GM18508 (cell line): ENCODE data around the gene MCM9.
A peak's percentile ranks its signal among the peaks of the same experiment; 100 is the strongest.

Source experiments
- ATAC-seq: cut with Tn5 transposase; IDR thresholded peaks from one replicate; pipeline ENCODE4 v1.9.1; 2021; ENCODE audit warnings: moderate number of reproducible peaks; ENCODE audit not compliant: insufficient read depth, unreplicated experiment

MCM9 gene

DNA sequence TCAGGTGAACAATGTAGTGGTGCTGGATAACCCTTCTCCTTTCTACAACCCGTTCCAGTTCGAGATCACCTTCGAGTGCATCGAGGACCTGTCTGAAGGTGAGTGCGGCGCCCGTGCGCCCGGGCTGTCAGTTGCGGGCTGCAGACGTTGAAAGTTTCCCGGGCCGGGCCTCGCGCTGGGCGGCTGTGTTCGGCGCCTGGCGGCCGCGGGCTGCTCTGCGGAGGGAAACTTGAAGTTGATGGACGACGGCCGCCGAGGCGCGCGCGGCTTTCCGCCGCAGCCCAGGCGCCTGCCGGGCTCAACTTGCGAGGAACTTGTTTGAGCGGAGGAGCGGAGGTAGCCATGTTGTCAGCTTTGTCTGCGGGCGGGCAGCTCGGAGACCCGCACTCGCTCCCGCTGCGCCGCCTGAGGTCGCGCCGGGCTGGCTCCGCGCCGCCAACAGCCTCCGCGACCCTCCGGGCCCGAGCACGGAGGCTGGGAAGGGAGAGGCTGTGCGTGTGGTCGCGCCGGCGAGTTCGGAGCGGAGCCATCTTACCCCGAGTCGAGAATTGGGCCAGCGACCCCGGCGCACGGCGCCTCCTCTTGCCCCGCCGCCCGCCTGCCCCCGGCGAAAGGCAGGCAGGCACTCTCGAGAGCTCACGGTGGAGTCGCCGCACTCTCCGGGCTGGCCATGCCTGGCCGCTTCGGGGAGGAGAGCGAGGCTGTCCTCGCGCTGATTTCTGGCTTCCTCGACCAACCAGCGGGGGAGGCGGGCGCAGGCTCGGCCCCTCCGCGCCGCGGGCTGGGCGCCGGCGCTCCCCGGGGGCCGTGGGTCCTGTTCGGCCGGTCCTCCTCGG is 40.3 kb downstream of the MCM9 start:
- no peak for ATAC-seq

DNA sequence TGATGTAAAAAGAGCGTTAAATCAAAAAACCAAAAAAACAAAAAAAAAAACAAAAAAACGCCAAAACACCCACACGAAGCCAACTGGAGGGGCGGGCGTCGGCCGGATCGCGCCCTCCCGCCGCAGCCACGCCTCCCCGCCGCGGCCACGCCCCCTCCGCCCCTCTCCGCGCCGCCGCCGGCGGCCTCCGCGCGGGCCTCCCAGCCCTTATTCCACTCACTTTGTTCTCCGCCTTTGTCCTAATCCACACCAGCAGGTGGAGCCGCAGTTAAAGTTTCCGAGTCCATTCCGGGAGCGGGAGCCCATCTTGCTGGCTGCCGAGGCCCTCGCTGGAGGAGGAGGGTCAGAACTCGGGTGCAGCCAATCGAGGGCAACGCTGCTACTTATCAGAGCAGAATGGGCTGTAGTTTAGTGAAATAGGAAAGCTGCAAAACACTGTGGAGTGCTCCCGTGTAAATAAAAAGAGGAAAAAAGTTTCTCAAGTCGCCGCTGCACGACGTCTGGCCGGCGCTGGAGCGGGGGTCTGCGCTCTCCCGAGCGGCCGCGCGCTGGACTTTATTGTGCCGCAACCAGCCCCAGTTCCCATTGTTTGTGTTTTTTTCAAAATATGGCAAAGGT is 41.0 kb downstream of the MCM9 start, which contains the start of gene ASF1A:
TSS of gene ASF1A (plus strand) at position 346 of the 618 bp plus-strand sequence. CDS start at position 608, 262 bp downstream.
- peak; percentile 57 for ATAC-seq

DNA sequence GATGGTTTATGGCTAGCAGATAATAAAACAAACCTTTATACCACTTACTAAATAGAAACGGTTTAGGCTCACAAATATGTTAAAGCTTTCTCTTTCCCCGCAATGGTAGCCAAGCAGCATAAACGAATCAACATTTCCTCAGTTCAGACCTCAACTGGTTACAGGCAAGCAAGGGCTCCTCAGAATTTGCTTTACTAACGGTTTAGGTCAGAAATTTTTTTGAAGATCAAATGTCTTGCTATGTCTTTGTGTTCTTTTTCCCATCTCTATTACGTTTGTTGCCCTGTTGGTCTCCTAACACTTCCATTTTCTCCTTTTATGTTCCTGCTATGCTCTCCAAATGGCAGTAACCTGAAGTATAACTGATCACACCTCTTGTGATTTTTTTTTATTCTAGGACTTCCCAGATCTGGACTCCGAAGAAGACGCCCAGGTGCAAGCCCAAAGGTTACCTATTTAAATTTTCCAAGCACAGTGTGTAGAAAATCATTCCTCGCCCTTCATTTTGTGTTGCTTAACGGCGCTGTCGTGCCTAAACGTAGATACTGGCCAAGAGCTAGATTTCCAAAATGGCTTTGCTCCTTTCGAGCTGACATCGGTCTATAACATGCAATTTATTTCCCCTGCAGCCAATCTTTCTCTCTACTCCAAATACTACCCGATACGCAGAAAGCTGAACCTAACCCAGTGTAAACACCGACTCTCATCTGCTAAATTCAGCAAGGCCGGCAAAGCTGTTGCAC is 41.7 kb downstream of the MCM9 start:
- ATAC-seq = peak; percentile 4

DNA sequence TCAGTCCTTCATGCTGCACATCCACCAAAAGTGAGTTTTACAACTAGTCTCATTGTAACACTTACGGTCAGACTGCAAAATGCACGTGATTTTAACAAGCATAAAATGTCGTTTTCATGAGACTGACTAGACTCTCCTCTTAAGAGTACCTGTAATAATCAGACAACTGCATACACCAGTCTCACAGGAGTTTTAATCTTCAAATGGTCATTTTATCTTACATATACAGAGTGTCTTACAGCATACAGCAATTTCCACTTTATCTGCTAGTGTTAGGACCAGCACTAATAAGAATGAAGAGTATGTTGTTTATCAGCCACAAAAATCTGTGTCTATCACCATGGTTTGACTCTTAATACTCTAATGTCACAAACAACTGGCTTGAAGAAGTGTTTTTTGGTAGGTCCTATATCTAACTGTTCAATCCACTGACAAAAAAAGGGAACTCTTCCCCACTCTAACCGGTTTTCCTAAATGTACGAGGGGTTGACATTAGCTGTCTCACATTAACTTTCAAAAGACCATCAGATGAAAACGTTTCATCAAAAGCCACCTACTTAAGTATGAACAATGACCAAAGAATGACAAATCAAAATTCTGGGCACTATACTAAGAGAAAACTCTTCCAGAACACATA is 42.5 kb downstream of the MCM9 start:
- ATAC-seq = no peak

DNA sequence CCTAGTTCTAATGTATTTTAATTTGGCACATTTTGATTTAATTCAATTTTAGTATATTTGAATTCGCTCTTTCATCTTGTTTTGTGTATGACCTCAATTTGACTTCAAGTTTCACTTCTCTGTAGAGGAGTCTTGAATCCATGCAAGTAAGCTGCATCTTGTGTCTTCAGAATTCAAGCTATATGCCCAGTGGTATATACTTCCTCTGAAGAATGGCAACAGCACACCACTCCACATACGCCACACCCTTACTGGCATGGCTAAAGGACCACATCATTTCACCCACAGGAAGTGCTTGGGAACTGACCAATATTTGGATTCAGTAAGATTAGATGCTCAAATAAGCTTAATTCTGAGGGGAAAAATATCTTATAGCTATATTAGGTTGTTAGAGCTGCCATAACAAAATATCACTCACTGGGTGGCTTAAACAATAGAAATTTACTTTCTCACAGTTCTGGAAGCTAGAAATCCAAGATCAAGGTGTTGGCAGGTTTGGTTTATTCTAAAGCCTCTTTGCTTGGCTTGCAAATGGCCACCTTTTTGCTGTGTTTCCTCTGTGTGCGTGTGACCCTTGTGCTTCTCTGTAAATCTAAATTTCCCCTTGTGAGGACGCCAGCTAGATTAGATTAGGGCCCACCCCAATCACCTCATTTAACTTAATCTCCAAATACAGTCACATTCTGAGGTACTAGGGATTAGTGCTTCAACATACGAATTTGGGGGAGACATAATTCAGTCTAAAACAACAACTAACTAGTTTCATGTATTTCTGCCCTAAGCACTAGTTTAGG is 43.8 kb downstream of the MCM9 start:
- no peak for ATAC-seq

DNA sequence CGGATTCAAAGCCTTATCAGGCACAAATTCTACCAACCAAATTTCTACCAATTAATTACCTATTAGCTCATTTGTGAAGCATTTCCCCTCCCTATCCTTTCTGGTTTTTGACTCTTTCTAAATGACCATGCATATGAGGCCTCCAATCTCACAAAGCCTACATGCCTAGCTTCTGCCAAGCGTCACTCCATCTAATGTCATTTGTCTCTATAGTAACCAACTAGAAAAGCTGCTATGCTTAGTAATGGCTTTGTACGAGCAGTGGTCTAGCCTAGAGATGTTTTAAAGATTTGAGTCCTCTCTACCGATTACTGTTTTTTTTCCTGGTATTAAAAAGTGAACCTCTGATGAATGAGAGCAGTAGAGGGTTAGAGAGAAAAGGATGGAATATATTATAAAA is 45.8 kb downstream of the MCM9 start:
- no peak for ATAC-seq

DNA sequence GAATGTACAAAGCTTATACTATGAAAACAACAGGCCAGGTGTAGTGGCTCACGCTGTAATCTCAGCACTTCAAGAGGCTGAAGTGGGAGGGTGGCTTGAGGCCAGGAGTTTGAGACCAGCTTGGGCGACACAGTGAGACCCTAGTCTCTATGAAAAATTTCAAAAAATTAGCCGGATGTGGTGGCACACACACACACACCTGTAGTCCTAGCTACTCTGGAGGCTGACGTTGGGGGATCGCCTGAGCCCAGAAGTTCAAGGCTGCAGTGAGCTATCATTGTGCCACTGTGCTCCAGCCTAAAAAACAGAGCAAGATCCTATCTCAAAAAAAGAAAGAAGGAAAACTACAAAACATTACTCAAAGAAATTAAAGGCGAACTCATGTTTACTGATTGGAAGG is 48.3 kb downstream of the MCM9 start:
- no peak for ATAC-seq

DNA sequence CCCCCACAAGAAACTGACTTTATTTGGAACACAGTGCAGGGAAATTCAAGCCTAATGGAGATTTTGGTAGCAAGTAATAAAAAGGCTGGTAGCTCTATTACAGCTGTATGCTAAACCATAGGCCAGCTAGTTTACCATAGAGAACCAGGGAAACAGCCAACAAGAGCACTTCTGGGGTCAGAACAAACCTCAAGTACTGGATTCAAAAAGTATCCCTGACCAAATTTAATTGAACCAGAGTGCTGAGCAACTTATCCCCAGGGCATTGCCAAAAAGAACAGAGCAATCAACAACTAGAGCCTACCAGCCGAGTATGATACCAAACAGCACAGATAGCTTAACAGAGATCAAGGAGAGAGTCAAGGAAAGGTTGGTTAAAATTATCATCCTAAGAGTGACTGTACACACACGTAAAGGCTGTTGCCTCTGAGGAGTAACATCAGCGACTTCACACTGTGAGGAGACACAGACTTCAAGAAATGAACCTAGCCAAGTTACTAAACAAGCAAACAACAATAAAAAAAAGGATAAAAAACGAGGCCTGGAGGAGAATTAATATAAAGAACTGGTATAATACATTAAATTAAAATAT is 52.5 kb downstream of the MCM9 start:
- no peak for ATAC-seq

DNA sequence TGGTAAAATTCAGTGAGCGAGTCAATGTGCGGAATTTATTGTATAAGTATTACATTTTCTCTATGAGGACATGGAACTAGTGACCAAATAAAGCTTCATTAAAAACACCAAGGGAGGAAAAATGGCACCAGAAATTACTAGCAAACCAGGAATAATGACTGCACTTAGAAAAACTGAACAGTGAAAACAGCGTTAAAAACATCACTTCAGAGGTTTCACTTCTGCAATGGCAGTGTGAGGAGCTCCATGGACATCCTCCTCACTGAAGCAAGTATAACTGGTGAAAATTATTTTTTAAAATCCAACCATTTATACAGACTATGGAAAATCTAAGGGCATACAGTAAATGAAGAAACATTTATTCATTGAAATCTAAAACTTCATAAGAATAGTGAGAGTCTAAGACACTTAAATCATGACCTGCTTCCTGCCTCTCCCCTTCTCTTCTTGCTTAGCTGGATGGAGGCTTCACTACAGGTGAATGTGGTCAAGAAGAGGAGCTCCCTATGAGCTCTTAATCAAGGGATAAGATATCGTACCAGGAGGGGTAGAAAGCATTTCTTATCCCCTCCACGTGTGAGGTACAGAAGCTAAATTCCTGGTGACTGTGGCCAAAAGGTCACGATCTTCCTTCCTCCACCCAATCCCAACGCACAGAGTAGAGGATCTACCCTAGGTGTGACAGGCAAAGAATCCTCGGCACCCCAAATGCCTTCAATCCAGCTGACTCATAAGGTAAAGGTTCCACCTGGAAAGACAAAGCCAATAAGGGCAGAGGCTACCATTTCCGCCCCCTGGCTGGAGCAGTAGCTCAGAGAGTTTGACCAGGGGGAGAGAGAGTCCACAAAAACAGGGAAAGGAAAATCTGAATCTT is 53.3 kb downstream of the MCM9 start:
- ATAC-seq = peak; percentile 69

DNA sequence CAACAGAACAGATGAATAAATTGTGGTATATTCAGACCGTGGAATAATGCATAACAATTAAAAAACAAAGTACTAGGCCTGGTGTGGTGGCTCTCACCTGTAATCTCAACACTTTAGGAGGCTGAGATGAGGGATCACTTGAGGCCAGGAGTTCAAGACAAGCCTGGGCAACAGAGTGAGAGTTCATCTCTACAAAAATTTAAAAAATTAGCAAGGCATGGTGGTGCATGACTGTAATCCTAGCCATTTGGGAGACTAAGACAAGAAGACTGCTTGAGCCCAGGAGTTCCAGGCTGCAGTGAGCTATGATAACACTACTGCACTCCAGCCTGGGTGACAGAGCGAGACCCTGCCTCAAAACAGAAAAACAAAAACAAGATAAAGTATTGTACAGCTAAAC is 57.2 kb downstream of the MCM9 start:
- ATAC-seq = no peak

DNA sequence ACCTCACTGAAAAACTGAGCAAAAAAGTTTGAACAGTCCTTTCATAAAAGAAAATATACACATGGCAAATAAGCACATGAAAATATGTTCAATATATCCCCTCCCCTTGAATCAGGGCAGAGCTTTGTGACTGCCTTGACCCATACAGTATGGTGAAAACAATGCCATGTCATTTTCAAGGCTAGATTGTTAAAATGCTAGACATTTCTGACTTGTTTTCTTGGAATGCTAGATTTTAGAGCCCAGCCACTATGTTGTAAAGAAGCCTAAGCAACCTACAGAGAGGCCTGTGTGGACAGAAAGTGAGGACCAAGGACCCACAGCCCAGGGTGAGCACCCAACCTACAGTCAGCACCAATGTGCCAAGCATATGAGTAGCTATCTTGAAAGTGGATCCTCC is 58.1 kb downstream of the MCM9 start:
- ATAC-seq = no peak

DNA sequence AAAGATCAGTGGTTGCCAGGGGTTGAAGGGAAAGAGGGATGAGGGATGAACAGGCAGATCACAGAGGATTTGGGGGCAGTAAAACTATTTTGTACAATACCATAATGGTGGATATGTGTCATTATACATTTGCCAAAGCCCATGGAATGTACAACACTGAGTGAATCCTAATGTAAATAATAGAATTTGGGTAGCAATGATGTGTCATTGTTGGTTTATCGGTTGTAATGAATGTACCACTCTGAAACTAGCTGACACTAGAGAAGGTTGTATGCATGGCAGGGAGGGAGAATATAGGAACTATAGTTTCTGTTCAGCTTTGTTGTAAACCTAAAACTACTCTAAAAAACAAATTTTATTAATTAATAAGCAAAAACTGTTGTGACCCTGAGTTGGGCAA is 58.8 kb downstream of the MCM9 start:
- no peak for ATAC-seq

DNA sequence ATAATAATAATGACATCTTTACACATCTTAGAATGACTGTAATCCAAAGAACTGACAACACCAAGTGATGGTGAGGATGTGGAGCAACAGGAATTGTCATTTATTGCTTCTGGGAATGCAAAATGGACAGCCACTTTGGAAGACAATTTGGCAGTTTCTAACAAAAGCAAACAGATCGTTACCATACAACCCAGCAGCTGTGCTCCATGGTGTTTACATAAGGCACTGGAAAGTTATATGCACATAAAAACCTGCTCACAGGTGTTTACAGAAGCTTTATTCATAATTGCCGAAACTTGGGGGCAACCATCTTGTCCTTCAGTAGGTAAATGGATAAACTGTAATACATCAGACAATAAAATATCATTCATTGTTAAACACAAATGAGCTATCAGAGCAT is 59.3 kb downstream of the MCM9 start:
- ATAC-seq = no peak

DNA sequence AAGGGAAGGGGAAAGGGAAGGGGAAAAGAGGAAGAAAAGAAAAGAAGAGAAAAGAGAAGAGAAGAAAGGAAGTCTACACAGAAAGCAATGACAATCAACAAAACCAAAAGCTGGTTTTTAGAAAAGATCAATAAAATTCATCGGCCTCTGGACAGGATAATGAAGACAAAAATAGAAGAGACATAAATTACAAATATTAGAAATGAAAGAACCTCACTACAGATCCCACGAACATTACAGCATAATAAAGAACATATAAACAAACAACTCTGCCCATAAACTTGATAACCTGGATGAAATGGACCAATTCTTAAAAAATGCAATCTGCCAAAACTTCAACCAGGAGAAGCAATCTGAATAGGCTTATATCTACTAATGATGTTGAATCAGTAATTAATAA is 61.7 kb downstream of the MCM9 start:
- no peak for ATAC-seq

DNA sequence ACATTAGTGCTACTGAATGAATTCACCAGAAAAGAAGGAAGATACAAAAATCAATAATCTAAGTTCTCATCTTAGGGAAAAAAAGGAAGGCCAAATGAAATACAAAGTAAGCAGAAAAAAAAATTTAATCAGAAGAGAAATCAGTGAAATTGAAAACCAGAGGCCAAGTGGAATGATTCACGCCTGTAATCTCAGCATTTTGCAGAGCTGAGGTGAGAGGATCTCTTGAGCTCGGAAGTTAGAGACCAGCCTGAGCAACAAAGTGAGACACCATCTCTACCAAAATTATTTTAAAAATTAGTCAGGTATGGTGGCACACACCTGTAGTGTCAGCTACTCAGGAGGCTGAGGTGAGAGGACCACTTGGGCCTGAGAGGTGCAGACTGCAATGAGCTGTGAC is 62.2 kb downstream of the MCM9 start:
- ATAC-seq = no peak

DNA sequence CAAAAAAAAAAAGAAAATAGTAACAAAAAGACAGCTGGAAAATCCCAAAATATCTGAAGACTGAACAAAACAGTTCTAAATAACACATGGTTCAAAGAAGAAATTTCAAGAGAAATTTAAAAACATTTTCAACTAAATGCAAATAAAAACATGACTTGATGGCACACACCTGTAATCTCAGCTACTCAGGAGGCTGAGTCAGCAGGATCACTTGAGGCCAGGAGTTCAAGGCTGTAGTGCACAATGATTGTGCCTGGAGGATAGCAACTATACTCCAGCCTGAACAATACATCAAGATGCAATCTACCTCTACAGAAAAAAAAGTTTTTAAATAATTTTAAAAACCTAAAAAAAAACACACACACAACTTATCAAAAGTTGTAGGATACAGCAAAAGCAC is 62.6 kb downstream of the MCM9 start:
- ATAC-seq = no peak

DNA sequence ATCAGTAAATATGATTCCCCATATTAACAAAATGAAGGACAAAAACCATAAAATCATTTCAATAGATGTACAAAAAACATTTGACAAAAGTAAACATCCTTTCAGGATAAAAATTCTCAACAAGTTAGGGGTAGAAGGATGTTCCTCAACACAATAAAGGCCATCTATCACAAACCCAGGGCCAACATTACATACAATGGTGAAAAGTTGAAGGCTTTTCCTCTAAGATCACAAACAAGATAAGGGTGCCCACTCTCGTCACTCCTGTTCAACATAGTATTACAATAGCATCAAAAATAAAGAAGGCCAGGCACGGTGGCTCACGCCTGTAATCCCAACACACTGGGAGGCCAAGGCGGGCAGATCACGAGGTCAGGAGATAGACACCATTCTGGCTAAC is 63.6 kb downstream of the MCM9 start:
- ATAC-seq = no peak

DNA sequence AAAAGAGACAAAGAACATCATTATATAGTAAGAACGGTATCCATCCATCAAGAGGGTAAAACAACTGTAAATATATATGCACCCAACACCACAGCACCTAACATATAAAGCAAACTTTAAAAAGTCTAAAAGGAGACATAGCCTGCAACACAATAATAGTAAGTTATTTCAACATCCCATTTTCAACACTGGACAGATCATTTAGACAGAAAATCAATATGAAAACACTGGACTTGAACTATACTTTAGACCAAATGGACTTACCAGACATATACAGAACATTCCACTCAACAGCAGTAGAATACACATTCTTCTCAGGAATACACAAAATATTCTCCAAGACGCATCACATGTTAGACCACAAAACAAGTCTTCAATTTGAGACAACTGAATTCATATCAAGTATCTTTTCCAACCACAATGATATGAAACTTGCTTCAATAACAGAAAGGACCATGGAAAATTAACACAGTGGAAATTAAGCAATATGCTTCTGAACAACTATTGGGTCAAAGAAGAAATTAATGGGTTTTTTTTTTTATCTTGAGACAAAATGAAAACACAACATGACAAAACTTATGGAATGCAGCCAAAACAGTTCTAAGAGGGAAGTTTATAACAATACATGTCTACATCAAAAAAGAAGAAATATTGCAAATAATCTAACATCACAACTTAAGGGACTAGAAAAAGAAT is 64.9 kb downstream of the MCM9 start:
- ATAC-seq = no peak
